Choroid plexus epithelial cell (primary cell): ENCODE measurements around the gene TEKT5.
"Not testable (repeated sequence)": the region's sequence is repeated elsewhere in the genome, so short reads cannot be mapped to it uniquely, and the experiment has no call there.

ENCODE experiments used
- DNase-seq: peaks from one replicate; pipeline ENCODE4 v3.0.0-alpha.2; 2010; ENCODE audit warnings: low read depth
- H3K4me3 ChIP-seq: 2 replicates; pipeline ENCODE4 v1.5.1; 2011; ENCODE audit warnings: low read depth, mild to moderate bottlenecking, control low read depth, low read length, moderate library complexity
- TF ChIP-seq, protein P1 (sequence below): conservative IDR thresholded peaks from 2 replicates; pipeline ENCODE4 v1.5.1; 2011; ENCODE audit warnings: low read depth, mild to moderate bottlenecking, control low read depth, inconsistent platforms, low read length, moderate library complexity

The TEKT5 gene

GRCh38 chr16:10622036-10622921 is 72.5 kb downstream of the TEKT5 start:
- TF ChIP-seq, protein P1, sequence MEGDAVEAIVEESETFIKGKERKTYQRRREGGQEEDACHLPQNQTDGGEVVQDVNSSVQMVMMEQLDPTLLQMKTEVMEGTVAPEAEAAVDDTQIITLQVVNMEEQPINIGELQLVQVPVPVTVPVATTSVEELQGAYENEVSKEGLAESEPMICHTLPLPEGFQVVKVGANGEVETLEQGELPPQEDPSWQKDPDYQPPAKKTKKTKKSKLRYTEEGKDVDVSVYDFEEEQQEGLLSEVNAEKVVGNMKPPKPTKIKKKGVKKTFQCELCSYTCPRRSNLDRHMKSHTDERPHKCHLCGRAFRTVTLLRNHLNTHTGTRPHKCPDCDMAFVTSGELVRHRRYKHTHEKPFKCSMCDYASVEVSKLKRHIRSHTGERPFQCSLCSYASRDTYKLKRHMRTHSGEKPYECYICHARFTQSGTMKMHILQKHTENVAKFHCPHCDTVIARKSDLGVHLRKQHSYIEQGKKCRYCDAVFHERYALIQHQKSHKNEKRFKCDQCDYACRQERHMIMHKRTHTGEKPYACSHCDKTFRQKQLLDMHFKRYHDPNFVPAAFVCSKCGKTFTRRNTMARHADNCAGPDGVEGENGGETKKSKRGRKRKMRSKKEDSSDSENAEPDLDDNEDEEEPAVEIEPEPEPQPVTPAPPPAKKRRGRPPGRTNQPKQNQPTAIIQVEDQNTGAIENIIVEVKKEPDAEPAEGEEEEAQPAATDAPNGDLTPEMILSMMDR: no peak
- DNase-seq: no peak
- no peak overlapping the region for H3K4me3 ChIP-seq

GRCh38 chr16:10621216-10621949 is 73.3 kb downstream of the TEKT5 start:
- not testable (repeated sequence) for DNase-seq, H3K4me3 ChIP-seq

DNA sequence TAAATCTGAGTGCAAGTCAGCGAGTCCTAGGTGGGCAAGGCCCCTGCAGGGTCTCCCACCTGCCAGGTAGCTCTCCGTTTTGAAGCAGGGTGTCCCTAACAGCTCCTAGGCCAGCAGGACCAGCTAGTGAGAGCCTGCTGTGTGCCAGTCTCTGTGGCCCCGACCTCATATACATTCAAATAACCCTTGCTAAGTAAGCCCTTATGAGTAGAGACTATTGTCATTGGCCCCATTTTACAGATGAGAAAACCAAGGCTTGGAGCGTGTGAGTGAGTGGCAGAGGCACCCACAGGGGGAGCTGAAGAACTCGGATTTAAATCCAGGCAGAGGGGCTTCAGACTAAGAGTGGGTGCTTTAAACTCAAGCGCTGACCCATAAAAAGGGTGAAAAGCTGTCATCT is 74.6 kb downstream of the TEKT5 start:
- TF ChIP-seq, protein P1: no peak
- DNase-seq: no peak
- no peak overlapping the region for H3K4me3 ChIP-seq

DNA sequence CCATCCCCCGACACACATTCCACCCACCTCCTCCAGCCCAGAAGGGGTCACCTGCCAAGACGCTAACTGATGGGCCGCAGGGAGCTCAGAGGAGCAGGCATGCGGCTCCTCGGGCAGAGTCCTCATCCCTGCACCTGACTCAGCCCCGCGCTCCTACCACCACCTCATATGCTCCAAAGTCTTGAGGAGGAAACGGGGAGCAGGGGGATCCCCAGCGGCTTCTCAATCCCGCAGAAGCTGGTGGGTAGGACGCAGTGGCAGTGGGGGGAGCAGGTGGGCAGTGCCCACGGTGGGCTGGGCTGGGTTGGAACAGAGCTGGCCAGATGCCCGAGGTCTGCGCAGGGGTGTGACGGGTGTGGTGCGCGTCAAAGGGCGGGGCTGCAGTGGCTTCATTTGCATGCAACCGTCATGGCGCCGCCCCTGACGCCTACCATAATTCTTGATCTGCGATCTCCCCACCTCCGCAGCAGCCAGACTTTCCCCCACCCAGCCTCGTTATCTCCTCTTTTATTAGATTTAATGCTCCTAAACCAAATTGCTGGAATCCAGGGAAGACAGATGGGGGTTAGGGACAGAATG is 75.4 kb downstream of the TEKT5 start:
- DNase-seq: no peak

GRCh38 chr16:10618710-10619209 is 76.0 kb downstream of the TEKT5 start:
- TF ChIP-seq, protein P1: no peak
- no peak overlapping the region for H3K4me3 ChIP-seq
- no peak for DNase-seq

More for the DNA sequence above, 75.4 kb downstream of the TEKT5 start:
- TF ChIP-seq, protein P1: no peak
- H3K4me3 ChIP-seq: no peak overlapping the region

GRCh38 chr16:10617662-10618420 is 76.9 kb downstream of the TEKT5 start:
- DNase-seq: no peak
- H3K4me3 ChIP-seq: no peak overlapping the region
- TF ChIP-seq, protein P1: no peak
